Aorta (tissue), 5 donors: ENCODE results near the gene SLC24A3. TPM values are rescaled to one million over a fixed set of nuclear protein-coding genes. Genes with fewer than 3 reads are reported as not detected.
"Not testable (repeated sequence)": the region's sequence is repeated elsewhere in the genome, so short reads cannot be mapped to it uniquely, and the experiment has no call there.

Experiments used
- ATAC-seq: fragments of 200-7000 bp; cut with Tn5 transposase; one replicate; pipeline ENCODE4 v1.9.1; 2022; ENCODE audit warnings: moderate library complexity; ENCODE audit not compliant: low FRiP score
- DNase-seq, 2 donors: peaks; one replicate each; pipeline ENCODE4 v3.0.0-alpha.2; 2020
- H3K27ac ChIP-seq, 2 donors: one replicate each; pipeline ENCODE4 v1.5.1; 2013; ENCODE audit warnings: low read length in 2 of 2, mild to moderate bottlenecking in 2 of 2, moderate library complexity in 2 of 2, control low read depth in 1 of 2, inconsistent platforms in 1 of 2, low read depth in 1 of 2
- H3K27me3 ChIP-seq, 2 donors: one replicate each; pipeline ENCODE4 v1.6.1; 2013; ENCODE audit warnings: control low read depth in 1 of 2, low read length in 1 of 2, mild to moderate bottlenecking in 1 of 2, moderate library complexity in 1 of 2; ENCODE audit not compliant: insufficient read depth in 2 of 2, control insufficient read depth in 1 of 2
- H3K36me3 ChIP-seq, 2 donors: one replicate each; pipeline ENCODE4 v1.6.1; 2013; ENCODE audit warnings: control low read depth in 1 of 2, low read length in 1 of 2, mild to moderate bottlenecking in 1 of 2; ENCODE audit not compliant: insufficient read depth in 2 of 2, control insufficient read depth in 1 of 2
- H3K4me1 ChIP-seq, 2 donors: one replicate each; pipeline ENCODE4 v1.6.1; 2013; ENCODE audit warnings: low read length in 2 of 2, control low read depth in 1 of 2, mild to moderate bottlenecking in 1 of 2, moderate library complexity in 1 of 2; ENCODE audit not compliant: insufficient read depth in 2 of 2, control insufficient read depth in 1 of 2
- H3K4me3 ChIP-seq, 2 donors: one replicate each; pipeline ENCODE4 v1.5.1; 2013; ENCODE audit warnings: low read length in 2 of 2, control low read depth in 1 of 2, mild to moderate bottlenecking in 1 of 2
- H3K9me3 ChIP-seq: one replicate; pipeline ENCODE4 v1.6.1; 2013; ENCODE audit warnings: mild to moderate bottlenecking, low read length; ENCODE audit not compliant: control insufficient read depth
- WGBS, 2 donors: extraction: QIAGEN DNeasy Blood & Tissue Kit; methylation state at CpG; one replicate each; pipeline ENCODE4 v1.1.7; 2013; 5-methylcytosine and 5-hydroxymethylcytosine counted together
- intact Hi-C, 2 donors: fragments of 100-400 bp; cut with DNase I; formaldehyde crosslinking; loops; one replicate each; pipeline versions ENCODE4 v1.14.2 to v1.15.0; 2022
- polyA plus RNA-seq, 2 donors: library from polyadenylated mRNA; stranded (reverse); fragments of 200-250 nt; gene quantifications; one replicate each; pipeline ENCODE4 v1.2.3, GENCODE V29; 2013
- total RNA-seq, 2 donors: library from RNA; stranded (reverse); fragmentation: NEBNext Ultra II Directional; extraction: Animal tissue kit (Norgen Biotek cat#: 25700); gene quantifications; one replicate each; pipeline ENCODE4 v1.2.1, GENCODE V29; 2021
- donor health status: healthy with polysubstance abuse.
- donor health status: Bipolar disorder and iron deficiency.
- donor health status: DM: no; HTN: no; CAD: no.
- donor health status: DM: no; HTN: no; CAD: no.
- donor health status: DM: yes; HTN: yes; CAD: no.

Gene SLC24A3
- total and polyA plus RNA-seq, 4 donors, result 8.8 to 24.9 (median 19.1) TPM

GRCh38 chr20:19662637-19662995, 450.2 kb downstream of the SLC24A3 start:
- DNase-seq (no peak), ATAC-seq (no peak)
- Histone ChIP-seq H3K27me3 (no peaks in the 10 kb centered on the region), H3K36me3 (no peaks in the 10 kb centered on the region), H3K27ac (no peak overlapping the region), H3K9me3 (no peaks in the 10 kb centered on the region), H3K4me1 (peaks cover 0 to 3% of the 10 kb centered on the region in 2 donors), H3K4me3 (no peak overlapping the region)
- 59 to 63% methylated on average over 9 of the region's 9 CpGs for WGBS, 2 donors
- intact Hi-C loops, result loop anchor here (2.0 to 10.0 kb wide), 4 partner anchors 80 to 1028 kb away; no protein-coding TSS in a partner anchor

- Histone ChIP-seq H3K4me1 (no peaks in the 10 kb centered on the region), H3K4me3 (no peak overlapping the region), H3K36me3 (no peaks in the 10 kb centered on the region), H3K27ac (no peak overlapping the region), H3K9me3 (no peaks in the 10 kb centered on the region), H3K27me3 (no peaks in the 10 kb centered on the region)
- intact Hi-C loops, result loop anchor here (10.0 kb wide), 1 partner anchor 1034 kb away; no protein-coding TSS in a partner anchor
- WGBS, 2 donors, result 96 to 97% methylated on average over 3 of the region's 3 CpGs
- ATAC-seq (no peak), DNase-seq (no peak)
Observed at GRCh38 chr20:19668418-19668817, 456.0 kb downstream of the SLC24A3 start.

- WGBS, 2 donors, result 78 to 83% methylated on average over 3 of the region's 3 CpGs
- ATAC-seq (no peak), DNase-seq (no peak)
- Histone ChIP-seq H3K9me3 (no peaks in the 10 kb centered on the region), H3K27ac (no peak overlapping the region), H3K4me1 (no peaks in the 10 kb centered on the region), H3K4me3 (no peak overlapping the region), H3K27me3 (no peaks in the 10 kb centered on the region), H3K36me3 (no peaks in the 10 kb centered on the region)
- intact Hi-C loops, result no loop called here
Observed at GRCh38 chr20:19670829-19671228, 458.4 kb downstream of the SLC24A3 start.

- WGBS, 2 donors, result 92 to 95% methylated on average over 1 of the region's 1 CpG
Observed at GRCh38 chr20:19671374-19671773, 458.9 kb downstream of the SLC24A3 start.

GRCh38 chr20:19672498-19672897, 460.1 kb downstream of the SLC24A3 start:
- WGBS, 2 donors, result 68 to 72% methylated on average over 5 of the region's 5 CpGs
- no peak overlapping the region for H3K27ac ChIP-seq
- ATAC-seq (no peak), DNase-seq (no peak)
- no peaks in the 10 kb centered on the region for H3K9me3 ChIP-seq
- intact Hi-C loops, result no loop called here
- no peaks in the 10 kb centered on the region for H3K4me1 ChIP-seq
- H3K4me3 ChIP-seq, result no peak overlapping the region
- H3K27me3 ChIP-seq, result no peaks in the 10 kb centered on the region
- no peaks in the 10 kb centered on the region for H3K36me3 ChIP-seq

More at GRCh38 chr20:19671374-19671773, 458.9 kb downstream of the SLC24A3 start:
- ATAC-seq (no peak), DNase-seq (no peak)
- no peaks in the 10 kb centered on the region for H3K36me3 ChIP-seq
- H3K9me3 ChIP-seq, result no peaks in the 10 kb centered on the region
- no peak overlapping the region for H3K27ac ChIP-seq
- intact Hi-C loops, result no loop called here
- H3K27me3 ChIP-seq, result no peaks in the 10 kb centered on the region
- no peaks in the 10 kb centered on the region for H3K4me1 ChIP-seq
- H3K4me3 ChIP-seq, result no peak overlapping the region

GRCh38 chr20:19673575-19673974, 461.1 kb downstream of the SLC24A3 start:
- no peak for ATAC-seq
- no peak overlapping the region for H3K27ac ChIP-seq
- no peak overlapping the region for H3K4me3 ChIP-seq
- no peaks in the 10 kb centered on the region for H3K27me3 ChIP-seq
- H3K4me1 ChIP-seq, result no peaks in the 10 kb centered on the region
- no peaks in the 10 kb centered on the region for H3K9me3 ChIP-seq
- intact Hi-C loops, result no loop called here
- no peak for DNase-seq
- H3K36me3 ChIP-seq, result no peaks in the 10 kb centered on the region

GRCh38 chr20:19676202-19676601, 463.8 kb downstream of the SLC24A3 start:
- ATAC-seq (no peak), DNase-seq (no peak)
- no peaks in the 10 kb centered on the region for H3K9me3 ChIP-seq
- no peaks in the 10 kb centered on the region for H3K27me3 ChIP-seq
- H3K4me1 ChIP-seq, result no peaks in the 10 kb centered on the region
- no peak overlapping the region for H3K27ac ChIP-seq
- H3K36me3 ChIP-seq, result peaks cover 0 to 2% of the 10 kb centered on the region in 2 donors
- WGBS, 2 donors, result 85 to 86% methylated on average over 4 of the region's 4 CpGs
- no peak overlapping the region for H3K4me3 ChIP-seq
- intact Hi-C loops, result no loop called here

GRCh38 chr20:19677336-19677735, 464.9 kb downstream of the SLC24A3 start:
- 86 to 88% methylated on average over 5 of the region's 5 CpGs for WGBS, 2 donors
- DNase-seq, result no peak
- Histone ChIP-seq H3K27ac (no peak overlapping the region), H3K27me3 (no peaks in the 10 kb centered on the region), H3K36me3 (peaks cover 0 to 2% of the 10 kb centered on the region in 2 donors), H3K4me1 (no peaks in the 10 kb centered on the region), H3K9me3 (no peaks in the 10 kb centered on the region), H3K4me3 (no peak overlapping the region)
- ATAC-seq, result no peak
- intact Hi-C loops, result no loop called here

GRCh38 chr20:19678591-19678990, 466.1 kb downstream of the SLC24A3 start:
- H3K27ac ChIP-seq, DNase-seq, H3K9me3 ChIP-seq, H3K27me3 ChIP-seq, H3K4me1 ChIP-seq, H3K36me3 ChIP-seq, intact Hi-C loops, ATAC-seq, H3K4me3 ChIP-seq: not testable (repeated sequence)
- WGBS, 2 donors, result 95 to 96% methylated on average over 10 to 36 of the region's 38 CpGs
